Mucosa of stomach (tissue), 1 donor: Measurements from ENCODE around the gene CDC27.
"Not testable (repeated sequence)": the region's sequence is repeated elsewhere in the genome, so short reads cannot be mapped to it uniquely, and the experiment has no call there.

Experiments used
- H3K27me3 ChIP-seq: one replicate; pipeline ENCODE4 v1.7.0; 2013; ENCODE audit warnings: mild to moderate bottlenecking, low read length; ENCODE audit not compliant: control insufficient read depth, insufficient read depth
- H3K36me3 ChIP-seq: one replicate; pipeline ENCODE4 v1.7.0; 2013; ENCODE audit warnings: low read length; ENCODE audit not compliant: control insufficient read depth, insufficient read depth
- H3K4me1 ChIP-seq: one replicate; pipeline ENCODE4 v1.7.0; 2013; ENCODE audit warnings: mild to moderate bottlenecking, low read length; ENCODE audit not compliant: control insufficient read depth, insufficient read depth
- H3K4me3 ChIP-seq: one replicate; pipeline ENCODE4 v1.7.0; 2013; ENCODE audit warnings: low read length
- H3K9ac ChIP-seq: one replicate; pipeline ENCODE4 v1.7.0; 2013; ENCODE audit warnings: mild to moderate bottlenecking, low read length, moderate library complexity
- H3K9me3 ChIP-seq: one replicate; pipeline ENCODE4 v1.7.0; 2013; ENCODE audit warnings: mild to moderate bottlenecking, low read length, moderate library complexity; ENCODE audit not compliant: control insufficient read depth
- donor health status: Pancreatic carcinoma.

CDC27 gene

GRCh38 chr17:47162013-47162622, 27.0 kb downstream of the CDC27 start:
- H3K9ac ChIP-seq: no peak overlapping the region
- H3K27me3 ChIP-seq: no peaks in the 10 kb centered on the region
- no peak overlapping the region for H3K4me3 ChIP-seq
- no peaks in the 10 kb centered on the region for H3K4me1 ChIP-seq
- no peaks in the 10 kb centered on the region for H3K9me3 ChIP-seq
- H3K36me3 ChIP-seq: no peaks in the 10 kb centered on the region

GRCh38 chr17:47159315-47159714, 29.8 kb downstream of the CDC27 start:
- Histone ChIP-seq H3K4me3 (no peak overlapping the region), H3K4me1 (no peaks in the 10 kb centered on the region), H3K36me3 (no peaks in the 10 kb centered on the region), H3K9me3 (no peaks in the 10 kb centered on the region), H3K9ac (no peak overlapping the region), H3K27me3 (no peaks in the 10 kb centered on the region)

- Histone ChIP-seq H3K36me3 (peaks cover 5% of the 10 kb centered on the region), H3K9me3 (no peaks in the 10 kb centered on the region), H3K27me3 (no peaks in the 10 kb centered on the region), H3K4me3 (no peak overlapping the region), H3K4me1 (no peaks in the 10 kb centered on the region), H3K9ac (no peak overlapping the region)
These were observed 43.7 kb downstream of the CDC27 start for GRCh38 chr17:47145351-47145750.

- Histone ChIP-seq H3K9ac (no peak overlapping the region), H3K4me3 (no peak overlapping the region), H3K36me3 (peaks cover 5% of the 10 kb centered on the region), H3K27me3 (no peaks in the 10 kb centered on the region), H3K4me1 (no peaks in the 10 kb centered on the region), H3K9me3 (no peaks in the 10 kb centered on the region)
These were observed 53.9 kb downstream of the CDC27 start for GRCh38 chr17:47135235-47135634.

- H3K36me3 ChIP-seq, H3K4me1 ChIP-seq, H3K9ac ChIP-seq: not testable (repeated sequence)
These were observed 54.7 kb downstream of the CDC27 start for GRCh38 chr17:47134354-47134753.

GRCh38 chr17:47131761-47132160, 57.3 kb downstream of the CDC27 start:
- no peak overlapping the region for H3K9ac ChIP-seq
- no peak overlapping the region for H3K4me3 ChIP-seq
- no peaks in the 10 kb centered on the region for H3K36me3 ChIP-seq
- no peaks in the 10 kb centered on the region for H3K9me3 ChIP-seq
- no peaks in the 10 kb centered on the region for H3K4me1 ChIP-seq
- H3K27me3 ChIP-seq: no peaks in the 10 kb centered on the region

More at GRCh38 chr17:47134354-47134753, 54.7 kb downstream of the CDC27 start:
- not testable (repeated sequence) for H3K9me3 ChIP-seq, H3K27me3 ChIP-seq, H3K4me3 ChIP-seq

GRCh38 chr17:47126835-47127234, 62.3 kb downstream of the CDC27 start:
- not testable (repeated sequence) for H3K9me3 ChIP-seq, H3K9ac ChIP-seq, H3K27me3 ChIP-seq, H3K4me1 ChIP-seq, H3K36me3 ChIP-seq, H3K4me3 ChIP-seq

- H3K4me1 ChIP-seq, H3K27me3 ChIP-seq, H3K9ac ChIP-seq, H3K36me3 ChIP-seq, H3K4me3 ChIP-seq, H3K9me3 ChIP-seq: not testable (repeated sequence)
These were observed 65.8 kb downstream of the CDC27 start for GRCh38 chr17:47123262-47123661.

- Histone ChIP-seq H3K9ac (no peak overlapping the region), H3K27me3 (no peaks in the 10 kb centered on the region), H3K4me3 (no peak overlapping the region), H3K9me3 (no peaks in the 10 kb centered on the region), H3K4me1 (no peaks in the 10 kb centered on the region), H3K36me3 (no peaks in the 10 kb centered on the region)
These were observed 68.5 kb downstream of the CDC27 start for GRCh38 chr17:47120521-47121095.

GRCh38 chr17:47119746-47120520, 69.2 kb downstream of the CDC27 start:
- H3K27me3 ChIP-seq: no peaks in the 10 kb centered on the region
- no peak overlapping the region for H3K9ac ChIP-seq
- no peaks in the 10 kb centered on the region for H3K36me3 ChIP-seq
- H3K9me3 ChIP-seq: no peaks in the 10 kb centered on the region
- H3K4me3 ChIP-seq: no peak overlapping the region
- no peaks in the 10 kb centered on the region for H3K4me1 ChIP-seq

- Histone ChIP-seq H3K4me1 (no peaks in the 10 kb centered on the region), H3K9ac (no peak overlapping the region), H3K9me3 (no peaks in the 10 kb centered on the region), H3K4me3 (no peak overlapping the region), H3K27me3 (no peaks in the 10 kb centered on the region), H3K36me3 (no peaks in the 10 kb centered on the region)
These were observed 71.7 kb downstream of the CDC27 start for GRCh38 chr17:47117386-47117785.

- Histone ChIP-seq H3K27me3 (no peaks in the 10 kb centered on the region), H3K9me3 (no peaks in the 10 kb centered on the region), H3K9ac (no peak overlapping the region), H3K4me1 (no peaks in the 10 kb centered on the region), H3K36me3 (no peaks in the 10 kb centered on the region), H3K4me3 (no peak overlapping the region)
These were observed 83.0 kb downstream of the CDC27 start for GRCh38 chr17:47106130-47106529.
